Lung (tissue), 12 donors: ENCODE data around the gene HS6ST2. TPM values are rescaled to one million over a fixed set of nuclear protein-coding genes. Genes with fewer than 3 reads are reported as not detected.

Source experiments
- ATAC-seq: fragments of 200-7000 bp; cut with Tn5 transposase; one replicate; pipeline ENCODE4 v1.9.1; 2020; ENCODE audit warnings: moderate number of reproducible peaks; ENCODE audit not compliant: insufficient read depth, low FRiP score
- DNase-seq, 3 donors: peaks; one replicate each; pipeline ENCODE4 v3.0.0-alpha.2; 2013 to 2017
- H3K27ac ChIP-seq, 2 donors: one replicate each; pipeline ENCODE4 v1.5.1; 2013; ENCODE audit warnings: mild to moderate bottlenecking in 2 of 2, moderate library complexity in 2 of 2, control low read depth in 1 of 2, inconsistent platforms in 1 of 2, low read depth in 1 of 2, low read length in 1 of 2
- H3K27me3 ChIP-seq, 3 donors: one replicate each; pipeline ENCODE4 v1.5.1; 2013; ENCODE audit warnings: low read length in 2 of 3; ENCODE audit not compliant: control insufficient read depth in 3 of 3, insufficient read depth in 3 of 3
- H3K36me3 ChIP-seq, 4 donors: one replicate each; pipeline ENCODE4 v1.5.1; 2013; ENCODE audit warnings: low read length in 4 of 4, mild to moderate bottlenecking in 1 of 4, moderate library complexity in 1 of 4; ENCODE audit not compliant: control insufficient read depth in 4 of 4, insufficient read depth in 4 of 4
- H3K4me1 ChIP-seq, 5 donors: one replicate each; pipeline ENCODE4 v1.5.1; 2013; ENCODE audit warnings: low read length in 5 of 5, mild to moderate bottlenecking in 2 of 5, moderate library complexity in 1 of 5; ENCODE audit not compliant: control insufficient read depth in 5 of 5, insufficient read depth in 5 of 5
- H3K4me3 ChIP-seq: one replicate; pipeline ENCODE4 v1.5.1; 2013; ENCODE audit warnings: mild to moderate bottlenecking, control low read depth, moderate library complexity
- H3K9ac ChIP-seq, 2 donors: one replicate each; pipeline ENCODE4 v1.5.1; 2013; ENCODE audit warnings: low read length in 2 of 2, control low read depth in 1 of 2; ENCODE audit not compliant: insufficient read depth in 1 of 2
- H3K9me3 ChIP-seq, 4 donors: one replicate each; pipeline ENCODE4 v1.5.1; 2013; ENCODE audit warnings: low read length in 3 of 4, mild to moderate bottlenecking in 1 of 4, moderate library complexity in 1 of 4; ENCODE audit not compliant: control insufficient read depth in 4 of 4, insufficient read depth in 3 of 4
- WGBS, 2 donors: extraction: QIAGEN DNeasy Blood & Tissue Kit; methylation state at CpG; one replicate each; pipeline ENCODE4 v1.1.7; 2013; 5-methylcytosine and 5-hydroxymethylcytosine counted together
- polyA plus RNA-seq, 2 donors: library from polyadenylated mRNA; stranded (reverse); fragments of 200-250 nt; gene quantifications; one replicate each; pipeline ENCODE4 v1.2.1, GENCODE V29; 2013
- total RNA-seq, 2 donors: library from RNA; depleted of rRNA in 1 of 2; stranded (reverse); fragments of >200 nt in 1 of 2; gene quantifications; one replicate each; pipeline ENCODE4 v1.2.1, GENCODE V29; 2014 to 2021
- TF ChIP-seq, protein P1 (sequence below): IDR thresholded peaks from 2 replicates; pipeline ENCODE4 v1.5.1; 2012; ENCODE audit warnings: mild to moderate bottlenecking; ENCODE audit errors: control extremely low read depth, extremely low read depth
- donor health status: control.
- donor health status: control.
- donor health status: Bipolar disorder and iron deficiency.
- donor health status: healthy.
- donor health status: DM: yes; HTN: yes; CAD: no.

HS6ST2 gene
- total and polyA plus RNA-seq, 4 donors, result 0.28 to 14.3 (median 2.2) TPM

DNA sequence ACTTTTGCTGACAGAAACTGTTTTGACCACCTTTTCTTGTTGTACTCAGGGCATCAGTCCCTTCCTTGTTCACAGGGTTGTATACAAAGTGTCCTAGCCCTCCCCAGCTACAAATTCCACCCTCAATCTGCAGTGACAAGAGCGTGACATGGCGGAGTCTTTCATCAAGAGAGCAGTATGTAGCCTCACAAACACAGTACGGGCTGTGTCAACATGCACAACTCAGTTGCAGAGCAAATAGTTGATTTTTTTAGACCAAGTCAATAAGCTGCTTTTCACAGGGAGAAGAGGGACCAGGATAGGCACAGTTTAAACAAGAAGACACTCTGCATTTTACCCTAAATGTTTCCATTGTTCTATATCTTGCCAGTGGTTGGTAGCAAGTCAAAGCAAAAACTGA lies 8.6 kb upstream of the HS6ST2 start:
- H3K9ac ChIP-seq, result no peak overlapping the region
- ATAC-seq (no peak), DNase-seq (no peak)
- H3K9me3 ChIP-seq, result no peaks in the 10 kb centered on the region
- H3K4me1 ChIP-seq, result peaks cover 0 to 6% (median 0%) of the 10 kb centered on the region in 5 donors
- TF ChIP-seq, protein P1, sequence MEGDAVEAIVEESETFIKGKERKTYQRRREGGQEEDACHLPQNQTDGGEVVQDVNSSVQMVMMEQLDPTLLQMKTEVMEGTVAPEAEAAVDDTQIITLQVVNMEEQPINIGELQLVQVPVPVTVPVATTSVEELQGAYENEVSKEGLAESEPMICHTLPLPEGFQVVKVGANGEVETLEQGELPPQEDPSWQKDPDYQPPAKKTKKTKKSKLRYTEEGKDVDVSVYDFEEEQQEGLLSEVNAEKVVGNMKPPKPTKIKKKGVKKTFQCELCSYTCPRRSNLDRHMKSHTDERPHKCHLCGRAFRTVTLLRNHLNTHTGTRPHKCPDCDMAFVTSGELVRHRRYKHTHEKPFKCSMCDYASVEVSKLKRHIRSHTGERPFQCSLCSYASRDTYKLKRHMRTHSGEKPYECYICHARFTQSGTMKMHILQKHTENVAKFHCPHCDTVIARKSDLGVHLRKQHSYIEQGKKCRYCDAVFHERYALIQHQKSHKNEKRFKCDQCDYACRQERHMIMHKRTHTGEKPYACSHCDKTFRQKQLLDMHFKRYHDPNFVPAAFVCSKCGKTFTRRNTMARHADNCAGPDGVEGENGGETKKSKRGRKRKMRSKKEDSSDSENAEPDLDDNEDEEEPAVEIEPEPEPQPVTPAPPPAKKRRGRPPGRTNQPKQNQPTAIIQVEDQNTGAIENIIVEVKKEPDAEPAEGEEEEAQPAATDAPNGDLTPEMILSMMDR, result no peak
- H3K27ac ChIP-seq, result no peak overlapping the region
- peaks cover 0 to 23% (median 14%) of the 10 kb centered on the region in 3 donors for H3K27me3 ChIP-seq
- H3K4me3 ChIP-seq, result no peak overlapping the region
- H3K36me3 ChIP-seq, result no peaks in the 10 kb centered on the region
- 57 to 86% methylated on average over 3 of the region's 3 CpGs for WGBS, 2 donors

DNA sequence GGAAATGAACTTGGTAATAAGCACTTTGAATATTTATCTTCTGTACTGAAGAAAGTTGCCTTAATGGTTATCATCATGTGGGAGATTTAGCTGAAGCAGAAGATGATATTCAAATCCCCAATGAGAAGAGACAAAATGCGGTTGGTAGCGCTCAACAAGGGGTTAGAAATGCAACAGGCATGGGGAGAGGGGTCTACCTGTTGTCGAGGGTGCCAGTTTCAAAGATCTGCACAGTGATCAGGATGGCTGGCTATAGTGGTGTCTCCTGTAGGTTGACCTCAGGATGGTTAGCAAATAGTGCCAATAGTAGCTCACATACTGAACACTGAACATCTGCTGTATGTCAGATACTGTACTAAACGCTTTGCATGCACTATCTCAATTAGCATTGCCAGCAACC lies 7.0 kb upstream of the HS6ST2 start:
- TF ChIP-seq, protein P1, result no peak
- 80 to 92% methylated on average over 4 of the region's 4 CpGs for WGBS, 2 donors
- ATAC-seq (no peak), DNase-seq (no peak)
- Histone ChIP-seq H3K36me3 (no peaks in the 10 kb centered on the region), H3K4me1 (peaks cover 0 to 6% (median 0%) of the 10 kb centered on the region in 5 donors), H3K9ac (no peak overlapping the region), H3K9me3 (no peaks in the 10 kb centered on the region), H3K4me3 (no peak overlapping the region), H3K27me3 (peaks cover 3 to 24% (median 8%) of the 10 kb centered on the region in 3 donors), H3K27ac (no peak overlapping the region)

DNA sequence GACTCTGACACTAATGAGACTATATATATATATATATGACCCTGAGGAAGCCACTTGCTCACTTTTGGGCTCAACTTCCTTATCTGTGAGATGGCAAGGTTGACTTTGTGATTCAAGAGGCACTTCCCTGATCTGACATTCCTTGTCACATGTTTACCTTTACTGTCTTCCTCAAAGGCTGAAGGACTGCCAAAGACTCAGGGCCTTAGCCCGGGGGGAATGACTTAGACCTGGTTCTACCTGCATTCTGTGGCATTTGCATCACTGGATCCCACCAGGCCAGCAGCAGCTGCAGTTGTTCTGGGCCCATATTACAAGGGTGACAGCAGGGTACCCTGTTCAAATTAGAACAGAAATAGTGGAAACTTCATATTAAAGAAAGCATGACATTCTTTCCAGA lies 3.1 kb upstream of the HS6ST2 start:
- DNase-seq (no peak), ATAC-seq (no peak)
- peaks cover 0 to 8% (median 0%) of the 10 kb centered on the region in 5 donors for H3K4me1 ChIP-seq
- H3K27ac ChIP-seq, result no peak overlapping the region
- TF ChIP-seq, protein P1, result no peak
- peaks cover 0 to 10% (median 0%) of the 10 kb centered on the region in 4 donors for H3K9me3 ChIP-seq
- 45 to 58% methylated on average over 1 of the region's 1 CpG for WGBS, 2 donors
- peaks cover 18 to 32% (median 23%) of the 10 kb centered on the region in 3 donors for H3K27me3 ChIP-seq
- H3K9ac ChIP-seq, result no peak overlapping the region
- H3K4me3 ChIP-seq, result no peak overlapping the region
- H3K36me3 ChIP-seq, result no peaks in the 10 kb centered on the region
